SW 1271 (cell line): Measurements from ENCODE around the gene FCRL5.
"Not testable (repeated sequence)": the region's sequence is repeated elsewhere in the genome, so short reads cannot be mapped to it uniquely, and the experiment has no call there.

ENCODE experiments used
- DNase-seq, 2 experiments: peaks; one replicate each; lab custom pipeline; 2025; lab: John Stamatoyannopoulos, UW

FCRL5 gene

DNA sequence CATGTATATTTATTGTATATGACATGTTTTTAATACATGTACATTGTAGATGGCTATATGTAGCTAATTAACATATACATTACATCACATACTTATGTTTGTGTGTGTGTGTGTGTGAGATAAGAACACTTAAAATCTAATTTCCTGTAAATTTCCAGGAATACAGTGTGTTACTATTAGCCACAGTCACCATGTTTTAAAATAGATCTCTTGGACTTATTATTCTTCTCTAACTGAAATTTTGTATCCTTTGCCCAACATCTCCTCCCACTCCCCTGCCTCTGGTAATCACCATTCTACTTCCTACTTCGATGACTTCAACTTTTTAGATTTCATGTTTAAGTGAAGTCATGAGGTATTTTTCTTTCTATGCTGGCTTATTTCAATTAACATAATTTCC, 64.8 kb downstream of the FCRL5 start:
- DNase-seq, result no peak

DNA sequence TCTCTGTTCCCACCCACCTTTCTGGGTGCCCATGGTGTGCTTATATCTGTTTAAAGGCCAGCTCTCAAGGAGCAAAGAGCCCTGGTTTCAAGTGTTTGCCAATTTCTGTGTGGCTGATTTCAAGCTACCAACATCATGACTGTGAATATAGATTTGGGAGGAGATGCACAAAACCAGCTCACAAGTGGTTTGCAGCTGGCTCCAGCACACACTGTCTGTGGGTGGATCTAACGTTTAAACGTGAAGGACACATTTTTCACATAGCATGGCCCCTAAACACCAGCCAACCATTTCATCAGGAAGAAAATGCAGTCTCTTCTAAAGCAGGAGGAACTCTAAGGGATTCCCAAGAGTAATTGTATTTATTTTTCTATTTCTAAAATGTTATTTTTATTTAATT, 65.2 kb downstream of the FCRL5 start:
- DNase-seq, result no peak

- not testable (repeated sequence) for DNase-seq
These were observed 65.9 kb downstream of the FCRL5 start for GRCh38 chr1:157486400-157486799.

DNA sequence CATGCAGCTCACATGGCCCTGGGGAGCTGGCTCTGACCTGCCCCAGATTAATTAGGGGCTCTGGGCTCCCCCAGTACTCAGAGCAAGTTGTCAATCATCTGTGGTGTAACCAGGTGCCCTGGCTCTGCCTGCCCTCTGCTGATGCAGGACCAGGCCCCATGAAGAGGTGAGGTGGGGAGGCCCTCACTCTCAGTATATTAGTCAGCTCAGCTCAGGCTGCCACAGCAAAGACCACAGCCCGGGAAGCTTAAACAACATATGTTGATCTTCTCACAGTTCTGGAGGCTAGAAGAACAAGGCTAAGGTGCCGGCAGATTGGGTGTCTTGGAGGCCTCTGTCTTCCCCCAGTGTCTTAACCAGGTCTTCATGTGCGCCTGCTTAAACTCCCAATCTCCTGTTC, 66.5 kb downstream of the FCRL5 start:
- DNase-seq, result no peak

GRCh38 chr1:157484573-157484972, 67.7 kb downstream of the FCRL5 start:
- no peak for DNase-seq

DNA sequence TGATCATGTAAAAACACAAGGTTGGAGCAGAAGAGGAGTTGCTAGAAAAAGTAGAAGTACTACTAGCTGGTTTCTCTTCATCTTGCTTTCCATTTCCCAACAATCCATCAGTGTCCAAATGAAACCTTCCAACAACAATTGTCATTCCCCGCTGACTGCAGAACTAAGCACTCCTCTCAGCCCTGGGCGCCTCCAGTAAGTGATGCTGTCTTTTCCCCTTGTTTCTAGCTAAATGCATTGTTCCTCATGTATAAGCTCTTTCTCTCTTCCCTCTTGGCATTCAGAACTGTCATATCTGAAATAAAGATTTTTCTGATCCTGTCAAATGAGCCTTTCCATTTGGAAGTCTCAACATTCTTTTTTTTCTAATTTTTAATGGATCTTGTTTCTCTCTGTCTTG, 68.7 kb downstream of the FCRL5 start:
- no peak for DNase-seq

DNA sequence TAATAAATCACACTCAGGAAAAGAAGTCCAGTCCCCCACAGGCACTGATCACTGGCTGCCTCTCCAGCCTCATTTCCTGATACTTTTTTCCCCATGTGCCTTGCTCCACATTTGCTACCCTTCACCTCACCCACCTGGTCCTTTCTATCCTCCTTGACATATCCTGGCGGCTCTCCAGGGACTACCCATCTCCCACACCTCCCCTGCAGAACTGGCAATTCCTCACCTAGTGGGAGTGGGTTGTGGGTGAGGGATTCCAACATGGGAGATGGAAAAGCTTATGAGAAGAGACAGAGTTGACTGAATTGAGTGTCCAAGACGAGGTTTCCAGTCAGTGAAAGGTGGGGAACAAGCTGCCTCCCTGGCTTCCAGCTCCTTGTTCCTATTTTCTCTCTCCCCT, 69.6 kb downstream of the FCRL5 start:
- no peak for DNase-seq

DNA sequence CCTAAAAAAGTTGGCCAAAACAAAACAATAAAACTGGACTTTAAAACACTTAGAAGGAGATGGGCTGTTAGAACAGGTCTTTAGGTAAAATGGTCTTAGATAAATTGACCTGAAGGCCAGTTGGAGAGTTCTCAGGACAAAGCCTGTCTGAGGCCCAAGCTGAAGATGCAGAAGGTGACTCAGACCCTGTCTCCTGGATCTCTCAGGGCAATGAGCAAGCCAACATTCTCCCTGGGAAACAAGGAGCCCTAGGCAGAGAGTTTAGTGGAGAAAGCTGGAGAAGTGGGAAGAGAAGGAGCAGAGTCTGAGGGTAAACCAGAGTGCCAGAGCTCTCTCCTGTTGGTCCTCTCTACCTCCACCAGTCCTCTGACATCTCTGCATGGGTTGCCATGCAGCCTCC, 70.1 kb downstream of the FCRL5 start:
- DNase-seq, result no peak

DNA sequence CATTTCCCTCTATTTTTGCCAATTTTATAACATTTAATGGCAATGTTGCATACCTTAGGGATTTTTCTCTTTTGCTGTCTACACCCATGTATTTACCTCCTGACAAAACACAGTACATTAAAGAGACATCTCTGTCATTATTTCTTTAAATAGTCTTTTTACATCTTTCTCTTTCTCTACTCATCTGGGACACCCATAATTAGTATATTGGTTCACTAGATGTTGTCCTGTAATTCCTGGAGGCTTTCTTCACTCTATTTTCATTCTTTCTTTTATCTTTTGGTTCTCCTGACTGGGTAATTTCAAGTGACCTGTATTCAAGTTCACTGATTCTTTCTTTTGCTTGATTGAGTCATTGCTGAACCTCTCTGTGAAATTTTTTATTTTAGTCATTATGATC, 74.3 kb downstream of the FCRL5 start:
- no peak for DNase-seq

DNA sequence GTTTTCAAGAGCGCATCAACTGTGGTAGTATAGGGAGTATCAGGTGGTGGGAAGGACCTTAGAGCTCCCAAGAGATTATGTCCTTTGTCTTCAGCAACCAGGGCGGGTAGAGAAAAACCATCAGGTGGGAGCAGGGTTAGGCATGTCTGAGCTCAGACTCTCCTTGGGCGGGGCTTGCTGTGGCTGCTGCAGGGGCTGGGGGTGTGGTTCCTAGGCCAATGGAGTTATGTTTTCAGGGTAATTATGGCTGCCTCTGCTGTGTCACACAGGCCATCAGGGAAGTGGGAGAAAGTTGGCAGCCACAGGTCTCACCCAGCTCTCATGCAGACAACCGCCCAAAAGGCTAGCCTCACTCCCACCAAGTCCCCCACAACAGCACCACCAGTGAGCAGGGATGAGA, 74.9 kb downstream of the FCRL5 start:
- no peak for DNase-seq

- no peak for DNase-seq
These were observed 79.4 kb downstream of the FCRL5 start for GRCh38 chr1:157472959-157473358.

GRCh38 chr1:157472056-157472701, 80.1 kb downstream of the FCRL5 start:
- no peak for DNase-seq

GRCh38 chr1:157471531-157471930, 80.8 kb downstream of the FCRL5 start:
- no peak for DNase-seq

- DNase-seq, result no peak
These were observed 82.3 kb downstream of the FCRL5 start for GRCh38 chr1:157469752-157470675.

DNA sequence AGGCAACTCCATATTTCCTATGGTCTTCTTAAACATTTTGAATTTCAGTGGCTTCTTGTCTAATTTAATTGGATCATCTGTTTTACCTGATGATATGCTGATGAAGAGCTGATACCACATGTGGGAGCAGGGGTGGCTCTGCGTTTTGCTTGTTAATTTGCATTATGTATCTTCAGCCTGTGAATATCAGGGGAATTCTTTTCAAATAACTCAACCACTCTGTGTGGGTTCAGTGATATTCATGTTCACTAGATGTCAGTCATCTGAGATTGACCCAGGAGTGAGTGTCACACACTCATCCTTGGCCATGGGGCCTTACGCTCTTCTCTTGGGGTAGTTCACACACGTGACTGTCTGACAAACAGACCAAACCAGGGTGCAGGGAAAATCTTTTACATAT, 83.0 kb downstream of the FCRL5 start:
- no peak for DNase-seq

- DNase-seq, result no peak
These were observed 86.3 kb downstream of the FCRL5 start for GRCh38 chr1:157466011-157466410.
